Ramos (cell line): Measurements from ENCODE around the gene FAM227B.

Experiments used
- in situ Hi-C: fragments of 300-500 bp; cut with MboI; formaldehyde crosslinking; loops from one replicate; pipeline ENCODE4 v1.14.3; 2022; ENCODE audit warnings: low sequenced_read_pairs; ENCODE audit not compliant: unreplicated experiment

Gene FAM227B

DNA sequence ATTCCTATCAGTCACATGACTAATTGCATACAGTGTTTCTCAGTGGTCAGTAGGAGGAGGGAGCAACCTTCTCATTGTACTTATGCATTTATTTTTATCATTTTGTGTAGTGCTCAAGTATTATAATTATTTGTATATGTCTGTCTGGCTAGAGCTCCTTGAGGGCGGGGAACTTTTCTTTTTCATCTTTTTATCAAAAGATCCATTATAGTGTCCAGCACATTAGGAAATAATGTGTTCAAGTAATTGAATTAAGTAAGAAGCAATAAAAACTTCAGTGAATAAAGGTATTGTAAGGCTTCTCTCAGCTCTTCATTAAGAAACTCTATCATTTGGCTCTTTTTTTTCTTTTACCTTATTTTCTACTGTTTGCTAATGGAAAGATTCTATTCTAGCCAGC is 178.8 kb downstream of the FAM227B start:
- in situ Hi-C loops, result no loop called here

- in situ Hi-C loops, result no loop called here
These were observed 179.3 kb downstream of the FAM227B start for GRCh38 chr15:49441356-49441755.

DNA sequence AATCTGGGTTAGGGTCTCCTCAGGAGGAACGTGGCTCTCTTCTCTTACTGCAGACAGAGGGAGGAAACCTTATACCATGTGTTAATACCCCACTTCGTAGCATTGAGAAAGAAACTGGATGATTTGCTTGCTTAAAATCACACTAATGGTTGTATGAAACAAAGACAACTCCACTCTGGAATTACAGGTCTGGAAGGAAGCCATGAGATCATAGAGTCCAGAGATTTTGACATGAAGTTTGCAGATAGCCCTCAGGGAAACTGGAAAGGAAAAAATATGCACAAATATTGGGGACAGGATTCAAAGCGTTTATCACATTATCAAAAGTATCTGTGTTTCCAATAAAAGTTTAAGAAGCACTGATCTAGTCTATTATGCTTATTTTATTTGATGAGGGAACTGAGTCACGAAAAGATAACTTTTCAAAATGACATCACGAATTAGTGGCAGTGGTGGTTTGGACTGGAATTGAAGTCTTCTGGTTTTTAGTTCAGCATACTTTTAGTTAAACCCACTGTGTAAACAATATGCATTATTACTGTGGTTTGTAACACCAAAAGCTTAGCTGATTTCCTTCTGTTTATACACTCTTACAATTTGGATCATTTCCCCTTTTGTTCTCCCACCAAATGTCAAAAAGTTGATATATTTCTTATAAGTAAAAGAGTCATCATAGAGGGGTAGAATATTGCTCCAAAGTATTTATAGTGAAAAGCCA is 180.8 kb downstream of the FAM227B start:
- in situ Hi-C loops, result no loop called here

GRCh38 chr15:49438962-49439631 is 181.5 kb downstream of the FAM227B start:
- in situ Hi-C loops, result no loop called here

DNA sequence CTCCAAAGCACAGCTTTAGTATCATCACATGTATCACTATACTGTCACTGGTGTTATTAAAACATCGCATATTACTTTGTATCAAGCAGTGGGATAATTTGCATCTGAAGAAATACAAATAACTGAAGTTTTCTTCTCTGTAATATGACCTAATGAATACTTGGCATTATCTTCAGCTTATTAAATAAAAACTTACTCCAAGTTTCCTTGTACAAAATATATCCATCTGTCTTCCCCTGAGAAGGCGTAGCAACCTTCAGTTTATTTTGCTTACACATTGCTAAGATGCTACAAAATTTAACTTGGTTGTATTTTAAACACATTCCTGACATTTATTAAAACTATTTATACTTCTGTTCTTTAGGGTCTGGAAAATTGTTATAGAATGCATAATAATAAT is 183.9 kb downstream of the FAM227B start:
- in situ Hi-C loops, result no loop called here

DNA sequence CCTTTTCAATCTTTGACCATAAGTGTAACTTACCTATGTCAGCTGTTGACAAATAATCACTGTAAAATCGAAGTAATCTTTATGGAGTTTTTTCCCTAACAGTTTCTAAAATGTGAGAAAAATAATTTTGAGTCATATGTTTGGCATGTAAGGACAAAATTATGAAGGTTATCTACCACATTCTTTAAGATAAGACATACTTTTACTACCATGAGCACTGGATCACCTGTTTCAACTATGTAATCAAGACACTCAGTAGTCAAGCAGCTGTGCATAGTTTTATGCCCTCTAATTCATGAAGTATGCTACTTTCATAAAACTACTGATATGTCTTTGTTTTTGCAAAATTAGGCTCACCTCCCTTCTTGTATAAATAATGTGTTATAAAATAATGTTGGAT is 185.4 kb downstream of the FAM227B start:
- in situ Hi-C loops, result no loop called here

GRCh38 chr15:49430046-49430445 is 190.6 kb downstream of the FAM227B start:
- in situ Hi-C loops, result no loop called here

DNA sequence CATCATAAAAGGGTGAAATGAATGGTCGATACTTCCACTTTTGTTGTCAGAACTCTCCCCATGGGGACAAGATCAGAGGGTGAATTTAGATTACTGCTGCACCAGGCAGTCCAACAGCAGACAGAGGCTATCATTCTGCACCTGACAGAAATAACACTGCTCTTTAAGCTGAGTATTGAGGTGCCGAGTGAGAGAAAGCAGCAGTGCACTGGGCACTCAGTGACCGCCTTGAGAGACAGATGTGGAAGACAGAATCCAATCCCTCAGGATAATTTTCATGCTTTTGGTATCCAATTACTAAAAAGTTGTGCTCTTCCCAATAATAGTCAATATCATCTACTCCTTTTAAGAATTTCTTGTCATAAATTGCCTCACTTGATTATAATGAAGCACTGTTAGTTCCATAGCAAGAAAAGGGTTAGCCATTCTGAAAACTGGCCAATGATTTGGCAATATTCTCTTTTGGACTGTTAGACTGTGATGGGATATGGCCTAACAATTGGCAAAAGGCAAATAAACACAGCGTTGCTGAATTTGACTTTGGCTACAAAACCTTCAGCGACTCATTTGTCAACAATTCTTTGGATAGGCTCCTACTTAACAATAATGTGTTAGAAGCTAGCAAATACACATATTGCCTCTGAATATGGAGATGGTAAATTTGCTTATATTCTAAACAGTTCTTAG is 192.1 kb downstream of the FAM227B start:
- in situ Hi-C loops, result loop anchor here (10.0 kb wide), 1 partner anchor 564 kb away; no protein-coding TSS in a partner anchor

- in situ Hi-C loops, result loop anchor here (10.0 kb wide), 1 partner anchor 563 kb away; no protein-coding TSS in a partner anchor
These were observed 193.2 kb downstream of the FAM227B start for GRCh38 chr15:49427372-49427771.

DNA sequence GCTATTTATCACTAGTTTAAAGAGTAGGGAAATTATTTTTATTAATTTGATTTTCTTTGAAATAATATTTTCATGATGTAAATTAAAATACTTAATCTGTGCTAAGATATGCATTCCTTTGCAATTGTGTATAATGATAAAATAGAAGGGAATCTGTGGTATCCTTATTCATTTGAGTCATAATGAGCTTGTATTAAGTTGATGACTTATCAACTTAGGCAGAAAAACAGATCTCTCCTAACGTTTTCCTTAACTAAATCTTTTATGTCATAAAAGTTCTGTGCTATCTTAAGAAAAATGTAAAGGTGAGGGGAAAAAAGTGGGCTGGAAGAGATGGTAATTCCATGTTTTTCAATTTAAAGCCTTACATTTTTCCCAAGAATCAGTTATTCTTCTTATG is 195.7 kb downstream of the FAM227B start:
- in situ Hi-C loops, result loop anchor here (10.0 kb wide), 1 partner anchor 560 kb away; no protein-coding TSS in a partner anchor

DNA sequence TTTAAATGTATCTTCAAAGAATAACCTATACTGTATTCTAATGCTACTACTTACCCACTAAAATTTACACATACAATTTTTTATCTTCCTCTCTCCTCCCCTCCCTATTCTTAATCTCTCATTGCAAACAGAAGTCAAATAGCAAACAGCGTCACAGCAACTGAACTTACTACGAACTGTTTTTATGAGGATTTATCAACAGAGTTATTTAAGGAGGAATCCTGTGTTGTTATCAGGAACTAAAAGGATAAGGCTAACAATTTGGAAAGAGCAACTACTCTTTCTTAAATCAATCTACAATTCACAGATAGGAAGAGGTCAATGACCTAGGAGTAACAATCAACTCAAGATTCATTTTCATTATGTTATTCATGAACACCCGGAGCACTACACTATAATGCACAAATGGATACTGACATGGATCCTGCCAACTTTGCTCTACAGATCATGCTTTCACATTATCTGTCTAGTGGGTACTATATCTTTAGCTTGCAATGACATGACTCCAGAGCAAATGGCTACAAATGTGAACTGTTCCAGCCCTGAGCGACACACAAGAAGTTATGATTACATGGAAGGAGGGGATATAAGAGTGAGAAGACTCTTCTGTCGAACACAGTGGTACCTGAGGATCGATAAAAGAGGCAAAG is 196.6 kb downstream of the FAM227B start:
- in situ Hi-C loops, result loop anchor here (10.0 kb wide), 1 partner anchor 559 kb away; no protein-coding TSS in a partner anchor

DNA sequence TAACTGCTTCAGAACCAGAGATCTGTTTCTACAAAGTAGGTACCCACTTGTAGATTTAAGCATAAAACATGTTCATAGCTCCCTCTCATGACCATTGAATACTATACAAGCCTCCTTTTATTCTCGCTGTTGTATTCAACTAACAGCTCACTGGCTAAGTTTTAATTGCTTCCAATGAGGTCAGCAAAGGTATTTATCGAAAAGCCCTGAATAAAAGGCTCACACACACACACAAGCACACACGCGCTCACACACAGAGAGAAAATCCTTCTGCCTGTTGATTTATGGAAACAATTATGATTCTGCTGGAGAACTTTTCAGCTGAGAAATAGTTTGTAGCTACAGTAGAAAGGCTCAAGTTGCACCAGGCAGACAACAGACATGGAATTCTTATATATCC is 197.6 kb downstream of the FAM227B start, which contains the start of gene FGF7:
Gene FGF7, plus strand, starts transcription at position 222 of the 400 bp plus-strand sequence. CDS start 1,056 bp downstream, outside the sequence.
- in situ Hi-C loops, result loop anchor here (10.0 kb wide), 1 partner anchor 558 kb away; no protein-coding TSS in a partner anchor

- in situ Hi-C loops, result loop anchor here (10.0 kb wide), 1 partner anchor 557 kb away; no protein-coding TSS in a partner anchor
These were observed 198.6 kb downstream of the FAM227B start for GRCh38 chr15:49421991-49422390.

- in situ Hi-C loops, result no loop called here
These were observed 201.8 kb downstream of the FAM227B start for GRCh38 chr15:49418811-49419210.

DNA sequence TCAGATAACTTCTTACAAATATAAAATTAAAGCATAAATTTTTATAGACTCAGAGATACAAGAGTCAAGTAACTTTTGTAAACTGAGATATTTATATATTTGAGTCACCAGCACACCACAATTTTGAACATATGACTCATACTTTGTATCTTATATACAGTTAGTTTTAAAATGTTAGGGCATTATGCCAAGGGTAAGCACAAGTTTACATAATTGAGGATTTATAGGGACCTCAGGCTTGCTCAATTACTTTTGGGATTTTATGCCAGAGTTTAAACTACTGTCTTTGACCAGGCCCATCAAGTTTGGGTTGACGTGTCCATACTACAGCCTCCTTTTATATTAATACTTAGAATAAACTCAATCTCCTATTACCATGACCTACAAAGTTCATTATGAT is 205.0 kb downstream of the FAM227B start:
- in situ Hi-C loops, result no loop called here

- in situ Hi-C loops, result no loop called here
These were observed 205.5 kb downstream of the FAM227B start for GRCh38 chr15:49415149-49415548.

GRCh38 chr15:49412797-49413196 is 207.8 kb downstream of the FAM227B start:
- in situ Hi-C loops, result no loop called here

- in situ Hi-C loops, result no loop called here
These were observed 210.0 kb downstream of the FAM227B start for GRCh38 chr15:49410641-49411040.

DNA sequence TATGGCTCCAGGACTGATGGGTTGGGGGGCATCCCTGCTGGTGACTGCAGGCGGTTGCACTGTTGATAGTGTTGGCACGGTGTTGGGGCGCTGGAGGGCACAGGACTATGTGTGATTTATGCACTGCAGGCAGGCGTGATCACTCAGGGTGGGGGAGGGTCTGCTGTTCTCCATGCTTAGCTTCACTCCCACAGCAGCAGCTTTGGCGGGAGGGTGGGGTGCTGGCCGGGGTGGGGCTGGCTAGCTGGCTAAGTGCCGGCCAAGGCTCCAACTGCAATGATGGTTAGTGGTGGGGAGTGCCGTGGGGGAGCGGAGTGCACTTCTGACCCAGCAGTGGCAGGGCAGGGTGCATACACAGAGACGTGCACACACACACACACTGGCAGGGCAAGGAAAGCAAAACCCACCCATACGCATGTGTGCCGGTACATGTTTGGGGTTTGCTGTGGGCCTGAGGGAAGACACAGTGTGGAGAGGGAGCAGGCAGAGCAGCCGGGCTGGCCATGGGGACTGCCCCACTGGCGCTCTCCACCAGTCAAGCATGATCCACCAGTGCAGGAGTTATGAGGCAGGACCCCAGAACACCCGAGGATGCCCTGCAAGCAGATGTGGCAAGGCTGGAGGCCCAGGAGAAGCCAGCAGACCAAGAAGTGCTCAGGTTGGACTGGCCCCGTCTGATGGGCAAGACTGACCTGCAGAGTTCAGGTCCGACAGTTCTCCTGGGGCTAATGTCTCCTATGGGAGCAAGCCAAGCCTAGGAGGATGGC is 214.1 kb downstream of the FAM227B start:
- in situ Hi-C loops, result no loop called here
